Colon (tissue), 2 donors: ENCODE results near the gene ZNF549.
"Not testable (repeated sequence)": the region's sequence is repeated elsewhere in the genome, so short reads cannot be mapped to it uniquely, and the experiment has no call there.

ENCODE experiments used
- FAIRE-seq: peaks from 2 replicates; lab custom pipeline; 2012; peaks lifted over from hg19 to GRCh38; lab: Jason Lieb, UNC
- donor health status: control.
- donor health status: control.

Gene ZNF549

GRCh38 chr19:57527136-57527881 is at the start of gene ZNF549:
Gene ZNF549, plus strand, starts transcription at chr19:57527356. Its CDS starts 218 bp downstream, at chr19:57527574.
- FAIRE-seq: no peak

- peak; percentile 41 for FAIRE-seq
These were observed 39.5 kb upstream of the ZNF549 start, which contains the start of gene ZNF419 for GRCh38 chr19:57487477-57488298. Gene ZNF419, plus strand, starts transcription at chr19:57487750. Its CDS starts 201 bp downstream, at chr19:57487951.

GRCh38 chr19:57488299-57488644 is 38.9 kb upstream of the ZNF549 start:
- not testable (repeated sequence) for FAIRE-seq

- not testable (repeated sequence) for FAIRE-seq
These were observed 27.9 kb upstream of the ZNF549 start for GRCh38 chr19:57499332-57499679.

GRCh38 chr19:57499680-57500395 is 27.3 kb upstream of the ZNF549 start, which contains the start of gene ZNF773:
Gene ZNF773, plus strand, starts transcription at chr19:57499938. Its CDS starts 143 bp downstream, at chr19:57500081.
- FAIRE-seq: not testable (repeated sequence)

- FAIRE-seq: not testable (repeated sequence)
These were observed 26.8 kb upstream of the ZNF549 start for GRCh38 chr19:57500400-57500799.

GRCh38 chr19:57506163-57506562 is 21.0 kb upstream of the ZNF549 start:
- no peak for FAIRE-seq

GRCh38 chr19:57511484-57511883 is 15.7 kb upstream of the ZNF549 start:
- no peak for FAIRE-seq

- no peak for FAIRE-seq
These were observed 14.3 kb upstream of the ZNF549 start for GRCh38 chr19:57512845-57513244.

- no peak for FAIRE-seq
These were observed 11.9 kb upstream of the ZNF549 start for GRCh38 chr19:57515255-57515654.

- not testable (repeated sequence) for FAIRE-seq
These were observed 9.1 kb upstream of the ZNF549 start for GRCh38 chr19:57518021-57518420.

GRCh38 chr19:57537953-57538547 is 10.9 kb downstream of the ZNF549 start:
- FAIRE-seq: no peak

GRCh38 chr19:57546513-57546912 is 19.4 kb downstream of the ZNF549 start:
- no peak for FAIRE-seq

- no peak for FAIRE-seq
These were observed 25.3 kb downstream of the ZNF549 start for GRCh38 chr19:57552432-57552831.

GRCh38 chr19:57557659-57558058 is 30.5 kb downstream of the ZNF549 start:
- no peak for FAIRE-seq

- no peak for FAIRE-seq
These were observed 31.4 kb downstream of the ZNF549 start for GRCh38 chr19:57558525-57558924.

GRCh38 chr19:57559008-57559403 is 31.9 kb downstream of the ZNF549 start:
- FAIRE-seq: no peak

- FAIRE-seq: no peak
These were observed 32.4 kb downstream of the ZNF549 start, which contains the start of gene ZNF550 for GRCh38 chr19:57559404-57560025. Gene ZNF550, minus strand, starts transcription at chr19:57559863. Its CDS starts 181 bp downstream, at chr19:57559682.

- no peak for FAIRE-seq
These were observed 32.9 kb downstream of the ZNF549 start for GRCh38 chr19:57560049-57560491.

- no peak for FAIRE-seq
These were observed 36.4 kb downstream of the ZNF549 start for GRCh38 chr19:57563547-57563946.
